Fibroblast of lung (primary cell): ENCODE results near the gene HAS3. TPM values are rescaled to one million over a fixed set of nuclear protein-coding genes. Genes with fewer than 3 reads are reported as not detected.

Source experiments
- DNase-seq, 2 donors: peaks; one replicate each; pipeline versions ENCODE4 v3.0.0 to v3.0.0-alpha.2; 2010; ENCODE audit warnings: low read depth in 2 of 2
- H2AFZ ChIP-seq: 2 replicates; pipeline ENCODE4 v1.5.1; 2012; ENCODE audit warnings: low read length, control low read depth, inconsistent platforms
- H3K27ac ChIP-seq: 2 replicates; pipeline ENCODE4 v1.5.1; 2011; ENCODE audit warnings: low read length, control low read depth; ENCODE audit not compliant: insufficient read depth
- H3K27me3 ChIP-seq: 2 replicates; pipeline ENCODE4 v1.5.1; 2011; ENCODE audit warnings: mild to moderate bottlenecking, low read length; ENCODE audit not compliant: control insufficient read depth, insufficient read depth
- H3K36me3 ChIP-seq: 2 replicates; pipeline ENCODE4 v1.5.1; 2011; ENCODE audit warnings: low read length; ENCODE audit not compliant: control insufficient read depth, insufficient read depth
- H3K4me1 ChIP-seq: 2 replicates; pipeline ENCODE4 v1.5.1; 2011; ENCODE audit warnings: low read length; ENCODE audit not compliant: control insufficient read depth, insufficient read depth; ENCODE audit errors: extremely low read depth
- H3K4me2 ChIP-seq: 2 replicates; pipeline ENCODE4 v1.5.1; 2011; ENCODE audit warnings: low read length, control low read depth; ENCODE audit not compliant: insufficient read depth; ENCODE audit errors: extremely low read depth
- H3K4me3 ChIP-seq, 4 experiments: fragments of 200-600 bp in 1 of 4; sonication (generic) in 1 of 4; replicated peaks in 1 of 4; 2 replicates each; pipeline ENCODE4 v1.5.1; 2011 to 2016; ENCODE audit warnings: low read length in 4 of 4, low read depth in 3 of 4, mild to moderate bottlenecking in 3 of 4, control low read depth in 2 of 4, inconsistent platforms in 1 of 4, mixed read lengths in 1 of 4; ENCODE audit not compliant: insufficient read depth in 1 of 4; ENCODE audit errors: control extremely low read depth in 1 of 4
- H3K79me2 ChIP-seq: 2 replicates; pipeline ENCODE4 v1.5.1; 2012; ENCODE audit warnings: mild to moderate bottlenecking, low read length, inconsistent platforms; ENCODE audit not compliant: control insufficient read depth, insufficient read depth
- H3K9ac ChIP-seq: 2 replicates; pipeline ENCODE4 v1.5.1; 2011; ENCODE audit warnings: mild to moderate bottlenecking, low read length, control low read depth; ENCODE audit not compliant: insufficient read depth
- H3K9me3 ChIP-seq: 2 replicates; pipeline ENCODE4 v1.5.1; 2012; ENCODE audit warnings: low read depth, low read length; ENCODE audit not compliant: control insufficient read depth, insufficient read depth
- H4K20me1 ChIP-seq: 2 replicates; pipeline ENCODE4 v1.5.1; 2011; ENCODE audit warnings: low read length; ENCODE audit not compliant: control insufficient read depth, insufficient read depth; ENCODE audit errors: extremely low read depth
- CTCF ChIP-seq, 2 donors: IDR thresholded peaks in 1 of 2; conservative IDR thresholded peaks in 1 of 2; 1 replicate in 1 of 2; 2 replicates in 1 of 2; pipeline ENCODE4 v1.5.1; 2011 to 2012; ENCODE audit warnings: low read length in 2 of 2, control low read depth in 1 of 2, inconsistent platforms in 1 of 2, low read depth in 1 of 2, mild to moderate bottlenecking in 1 of 2
- EZH2 ChIP-seq: IDR thresholded peaks from 2 replicates; pipeline ENCODE4 v1.5.1; 2012; ENCODE audit warnings: low read length, control low read depth, mild to moderate bottlenecking; ENCODE audit errors: missing control alignments
- polyA plus RNA-seq, 2 donors: library from polyadenylated mRNA; depleted of rRNA in 1 of 2; stranded (reverse) in 1 of 2; unstranded in 1 of 2; fragments of >200 nt; gene quantifications; 2 replicates each; pipeline ENCODE4 v1.2.1, GENCODE V29; 2011 to 2012; ENCODE audit warnings: missing spikeins in 1 of 2
- total RNA-seq: library from RNA; depleted of rRNA; stranded (reverse); fragments of >200 nt; gene quantifications from 2 replicates; pipeline ENCODE4 v1.2.1, GENCODE V29; 2014

The HAS3 gene
- total and polyA plus RNA-seq, 2 donors (not counting 1 experiment from before 2014, with no cell fraction given) = 0.27 to 0.33 TPM

GRCh38 chr16:69064764-69065313 lies 40.6 kb upstream of the HAS3 start:
- Histone ChIP-seq H3K27me3 (no peaks in the 10 kb centered on the region), H3K36me3 (no peaks in the 10 kb centered on the region), H3K4me3 (no peak overlapping the region), H4K20me1 (no peaks in the 10 kb centered on the region), H3K4me1 (no peaks in the 10 kb centered on the region), H2AFZ (no peak overlapping the region), H3K9ac (no peak overlapping the region), H3K27ac (no peak overlapping the region), H3K79me2 (no peaks in the 10 kb centered on the region), H3K4me2 (no peak overlapping the region), H3K9me3 (no peaks in the 10 kb centered on the region)
- no peak for DNase-seq
- TF ChIP-seq EZH2 (no peak), CTCF (conservative IDR thresholded peaks at IDR 0.05 in 1 of 2, IDR thresholded peaks at IDR 0.05 in 1 of 2; ENCODE audit: low read depth in 1 of 2, low read length in 2 of 2) (no peak)

GRCh38 chr16:69069504-69069903 lies 35.9 kb upstream of the HAS3 start:
- Histone ChIP-seq H3K9ac (no peak overlapping the region), H4K20me1 (no peaks in the 10 kb centered on the region), H3K36me3 (no peaks in the 10 kb centered on the region), H3K27me3 (no peaks in the 10 kb centered on the region), H3K79me2 (no peaks in the 10 kb centered on the region), H3K27ac (no peak overlapping the region), H2AFZ (no peak overlapping the region), H3K4me3 (no peak overlapping the region), H3K9me3 (no peaks in the 10 kb centered on the region), H3K4me2 (no peak overlapping the region), H3K4me1 (peaks cover 2% of the 10 kb centered on the region)
- TF ChIP-seq EZH2 = no peak
- TF ChIP-seq CTCF (conservative IDR thresholded peaks at IDR 0.05 in 1 of 2, IDR thresholded peaks at IDR 0.05 in 1 of 2; ENCODE audit: low read depth in 1 of 2, low read length in 2 of 2) = no peak
- no peak for DNase-seq

GRCh38 chr16:69071036-69071435 lies 34.4 kb upstream of the HAS3 start:
- TF ChIP-seq CTCF (conservative IDR thresholded peaks at IDR 0.05 in 1 of 2, IDR thresholded peaks at IDR 0.05 in 1 of 2; ENCODE audit: low read depth in 1 of 2, low read length in 2 of 2) (no peak), EZH2 (no peak)
- no peak overlapping the region for H3K27ac ChIP-seq
- DNase-seq = no peak
- H3K79me2 ChIP-seq = no peaks in the 10 kb centered on the region
- H3K27me3 ChIP-seq = no peaks in the 10 kb centered on the region
- peaks cover 2% of the 10 kb centered on the region for H3K4me1 ChIP-seq
- H3K9me3 ChIP-seq = no peaks in the 10 kb centered on the region
- no peak overlapping the region for H3K4me3 ChIP-seq
- no peak overlapping the region for H2AFZ ChIP-seq
- no peaks in the 10 kb centered on the region for H4K20me1 ChIP-seq
- no peak overlapping the region for H3K4me2 ChIP-seq
- H3K9ac ChIP-seq = no peak overlapping the region
- no peaks in the 10 kb centered on the region for H3K36me3 ChIP-seq
